Stimulated activated CD8-positive, alpha-beta memory T cell treated with anti-CD3 and anti-CD28 coated beads, Interleukin-4, amount 100 ng/mL, for 48 hours (primary cell): ENCODE measurements around the gene GSTO1.
"Not testable (repeated sequence)": the region's sequence is repeated elsewhere in the genome, so short reads cannot be mapped to it uniquely, and the experiment has no call there.

Experiments used
- DNase-seq: peaks from one replicate; pipeline ENCODE4 v3.0.0-alpha.2; 2020

GSTO1 gene

DNA sequence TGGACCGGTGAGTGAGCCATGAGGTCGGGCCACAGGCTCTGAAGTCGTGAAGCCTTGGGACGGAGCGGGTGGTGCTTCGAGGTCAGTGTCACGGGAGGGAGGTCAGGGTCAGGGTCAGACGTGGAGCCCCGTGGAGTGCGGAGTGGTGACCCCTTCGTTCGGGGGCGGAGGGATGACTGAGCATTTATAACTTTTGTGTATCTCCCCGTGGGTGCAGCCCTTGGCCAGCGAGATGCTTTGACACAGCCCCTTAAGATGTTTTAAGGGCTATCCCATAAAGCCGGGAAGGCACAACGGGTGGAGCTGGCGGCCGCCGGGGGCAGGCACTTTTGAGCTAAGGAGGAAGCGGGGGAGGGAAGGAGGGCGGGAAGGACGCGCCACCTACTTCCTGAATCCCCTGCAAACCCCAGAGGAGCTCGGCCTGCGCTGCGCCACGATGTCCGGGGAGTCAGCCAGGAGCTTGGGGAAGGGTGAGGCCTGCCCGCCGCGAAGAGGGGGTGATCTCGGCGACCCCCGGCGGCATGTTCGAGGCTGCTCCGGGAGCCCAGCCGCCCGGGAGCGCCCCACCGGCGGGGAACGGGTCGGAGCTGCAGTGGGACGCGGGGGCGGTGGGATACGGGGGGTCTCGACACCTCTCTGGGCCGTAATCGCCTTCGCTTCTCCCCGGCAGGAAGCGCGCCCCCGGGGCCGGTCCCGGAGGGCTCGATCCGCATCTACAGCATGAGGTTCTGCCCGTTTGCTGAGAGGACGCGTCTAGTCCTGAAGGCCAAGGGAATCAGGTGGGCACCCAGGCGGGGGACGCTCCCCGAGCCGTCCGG is at the start of gene GSTO1:
GSTO1 (plus strand) TSS at position 400 of the 818 bp plus-strand sequence; CDS start at position 437, 37 bp downstream.
- peak; percentile 74 for DNase-seq

DNA sequence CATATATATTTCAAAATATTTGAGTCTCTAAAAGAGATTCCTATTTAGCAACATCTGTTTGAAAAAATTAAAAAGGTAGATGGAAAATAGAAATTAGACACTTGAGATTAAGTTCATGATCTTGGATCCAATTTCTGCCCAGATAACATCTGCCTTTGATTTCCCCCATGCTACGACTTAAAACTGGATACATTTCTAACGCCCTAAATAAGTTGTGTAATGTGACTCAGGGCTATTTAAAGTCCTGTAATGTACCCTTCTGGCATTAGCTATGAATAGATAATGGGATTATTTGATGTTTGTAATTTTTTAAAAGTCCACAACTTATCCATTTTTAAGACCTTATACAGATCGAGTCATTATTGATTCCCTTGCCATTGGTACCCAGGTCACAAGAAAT is 46.0 kb upstream of the GSTO1 start:
- DNase-seq, result no peak

DNA sequence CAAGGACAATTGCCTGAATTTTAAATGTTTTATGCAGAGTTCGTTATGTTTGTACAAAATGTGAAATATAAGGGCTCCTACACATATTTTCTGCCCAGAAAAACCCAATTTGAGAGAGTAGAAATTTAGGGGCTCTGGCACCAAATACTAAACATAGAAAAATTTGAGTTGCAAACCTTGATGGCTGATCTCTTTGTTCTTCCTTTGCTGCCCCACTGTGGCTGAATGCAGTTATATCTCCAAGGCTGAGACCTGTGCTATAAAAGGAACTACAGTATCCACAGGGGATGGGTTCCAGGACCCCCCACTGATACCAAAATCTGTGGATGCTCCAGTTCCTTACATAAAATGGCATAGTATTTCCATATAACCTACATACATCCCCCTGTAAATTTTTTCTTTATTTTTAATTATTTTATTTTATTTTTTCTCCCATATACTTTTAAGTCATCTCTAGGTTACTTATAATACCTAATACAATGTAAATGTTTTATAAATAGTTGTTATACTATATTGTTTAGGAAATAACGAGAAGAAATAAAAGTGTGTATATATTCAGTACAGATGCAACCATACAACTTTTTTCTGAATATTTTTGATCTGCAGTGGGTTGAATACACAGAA is 45.0 kb upstream of the GSTO1 start:
- peak; percentile 42 for DNase-seq

DNA sequence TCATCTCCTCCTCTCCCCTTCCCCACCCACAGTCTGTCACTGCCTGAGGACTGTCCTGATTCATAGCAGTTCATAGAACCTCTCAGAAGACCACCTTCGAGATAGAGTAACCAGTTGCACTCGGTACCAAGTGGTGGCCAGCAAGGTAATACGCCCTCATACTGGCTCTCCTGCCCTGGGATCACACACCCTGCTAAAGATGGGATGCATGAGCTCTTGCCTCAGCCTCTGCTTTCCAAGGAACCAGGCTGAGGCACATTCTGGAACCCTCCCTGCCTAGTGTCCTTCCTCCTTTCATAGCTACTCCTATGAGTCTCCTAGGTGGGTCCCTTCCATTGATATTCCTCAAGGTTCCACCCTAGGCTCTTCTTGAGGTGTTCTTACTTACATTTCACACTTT is 38.1 kb upstream of the GSTO1 start:
- DNase-seq, result no peak

DNA sequence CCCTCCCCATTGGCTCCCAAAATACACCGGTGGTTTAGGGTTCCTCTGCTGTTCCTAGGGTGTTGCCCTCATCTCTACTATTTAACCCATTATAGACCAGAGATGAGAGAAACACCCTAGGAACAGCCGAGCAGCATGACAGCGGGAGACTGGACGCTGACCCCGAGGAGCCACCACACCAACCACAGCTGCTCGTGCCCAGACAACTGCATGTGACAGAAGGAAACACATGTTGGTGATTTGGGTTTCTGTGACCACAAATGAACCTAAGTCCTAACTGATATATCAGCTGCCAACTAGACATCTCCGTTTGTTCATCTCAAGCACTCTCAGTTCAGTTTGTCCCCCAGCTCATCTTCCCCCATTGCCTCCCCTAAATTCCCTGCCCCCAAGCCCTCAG is 35.9 kb upstream of the GSTO1 start:
- no peak for DNase-seq

DNA sequence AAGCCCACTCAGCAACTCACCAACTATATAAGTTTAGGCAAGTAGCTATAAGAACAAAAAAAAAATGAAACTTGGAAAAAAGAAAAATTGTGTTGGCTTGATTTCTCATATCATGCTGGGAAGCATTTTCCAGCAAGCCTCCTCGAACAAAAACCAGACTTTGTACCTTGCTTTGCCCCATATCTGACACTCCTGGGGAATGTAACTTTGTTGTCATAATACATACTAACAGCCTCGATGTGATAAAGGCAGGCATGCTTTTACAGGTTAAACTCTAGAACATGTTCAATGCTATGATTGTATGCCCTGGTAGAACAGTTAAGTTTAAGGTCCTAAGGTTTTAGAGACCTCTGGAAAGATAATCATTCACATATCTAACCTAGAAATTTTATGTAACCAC is 34.2 kb upstream of the GSTO1 start:
- DNase-seq, result no peak

DNA sequence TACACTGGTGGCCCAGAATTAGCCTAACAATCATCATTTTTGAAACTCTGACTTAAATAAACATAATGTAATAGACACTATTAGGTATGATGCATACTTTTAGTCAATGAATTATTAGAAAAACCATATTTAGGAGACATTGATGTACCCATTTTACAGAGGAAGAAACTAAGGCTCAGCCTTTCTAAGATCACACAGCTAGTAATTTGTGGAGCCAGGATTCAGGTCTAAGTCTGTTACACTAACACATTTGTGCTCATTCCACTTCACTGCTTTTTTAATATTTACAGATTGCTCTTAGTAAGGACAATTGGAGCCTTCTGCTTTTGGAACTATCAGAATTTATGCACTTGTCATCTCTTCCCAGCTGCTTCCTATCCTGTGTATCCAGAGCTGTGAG is 31.4 kb upstream of the GSTO1 start:
- no peak for DNase-seq

DNA sequence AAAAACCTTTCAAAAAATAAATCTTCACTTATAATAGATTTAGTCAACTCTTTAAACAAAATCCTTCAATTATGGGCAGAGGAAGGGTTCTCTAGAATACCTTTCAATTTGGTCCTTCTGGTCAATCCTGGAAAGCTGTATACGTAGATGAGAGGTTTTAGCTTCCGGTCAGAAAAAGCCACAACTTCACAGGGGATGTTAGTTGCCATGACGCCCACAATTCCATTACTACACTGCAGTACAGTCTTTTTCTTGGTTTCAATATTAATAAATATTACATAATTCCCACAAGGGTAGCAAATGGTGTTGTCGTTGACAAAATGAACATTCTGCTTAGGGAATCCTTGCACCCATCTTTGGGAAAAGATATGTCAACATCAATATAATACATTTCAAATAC is 24.2 kb upstream of the GSTO1 start:
- DNase-seq, result no peak

DNA sequence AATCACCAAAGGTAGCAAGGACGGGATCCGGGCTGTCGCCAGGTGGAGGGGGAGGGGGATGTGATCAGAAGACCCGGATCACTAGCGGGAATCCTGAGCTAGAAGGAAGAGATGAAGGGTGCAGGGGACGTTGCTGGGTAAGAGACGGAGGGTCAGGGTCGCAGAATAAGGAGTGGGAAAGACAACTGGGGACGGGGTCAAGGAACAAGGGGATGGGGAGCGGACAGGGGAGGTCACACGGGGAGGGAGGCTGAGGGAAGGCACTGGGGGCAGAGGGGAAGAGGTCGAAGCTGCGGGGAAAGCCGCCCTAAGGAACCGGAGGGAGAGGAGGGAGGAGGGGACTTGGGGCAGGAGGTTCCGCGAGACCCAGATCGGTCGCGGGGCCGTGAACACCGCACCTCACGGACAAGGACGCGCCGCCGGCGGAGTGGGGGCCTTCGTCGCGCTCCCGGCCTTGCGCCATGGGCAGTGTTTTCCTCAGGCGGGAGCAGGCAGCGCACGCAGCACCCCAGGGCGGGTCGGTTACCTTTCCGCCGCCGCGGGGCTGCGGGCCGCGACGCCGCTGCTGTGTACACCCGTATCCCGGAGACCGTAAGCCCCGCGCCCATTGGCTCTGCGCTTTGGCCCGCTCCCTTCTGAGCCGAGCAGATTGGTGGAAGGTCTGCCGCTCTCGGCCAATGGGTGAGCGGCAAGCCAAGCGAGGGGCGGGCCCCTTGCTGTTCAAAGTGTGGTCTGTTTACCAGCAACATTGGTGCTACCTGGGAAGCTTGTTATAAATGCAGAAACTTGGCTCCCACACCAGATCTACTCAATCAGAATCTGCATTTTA is 22.7 kb upstream of the GSTO1 start, which contains the start of gene CFAP43:
CFAP43 (minus strand) TSS at position 581 of the 829 bp plus-strand sequence; CDS start at position 463, 118 bp downstream.
- DNase-seq, result peak; percentile 100

DNA sequence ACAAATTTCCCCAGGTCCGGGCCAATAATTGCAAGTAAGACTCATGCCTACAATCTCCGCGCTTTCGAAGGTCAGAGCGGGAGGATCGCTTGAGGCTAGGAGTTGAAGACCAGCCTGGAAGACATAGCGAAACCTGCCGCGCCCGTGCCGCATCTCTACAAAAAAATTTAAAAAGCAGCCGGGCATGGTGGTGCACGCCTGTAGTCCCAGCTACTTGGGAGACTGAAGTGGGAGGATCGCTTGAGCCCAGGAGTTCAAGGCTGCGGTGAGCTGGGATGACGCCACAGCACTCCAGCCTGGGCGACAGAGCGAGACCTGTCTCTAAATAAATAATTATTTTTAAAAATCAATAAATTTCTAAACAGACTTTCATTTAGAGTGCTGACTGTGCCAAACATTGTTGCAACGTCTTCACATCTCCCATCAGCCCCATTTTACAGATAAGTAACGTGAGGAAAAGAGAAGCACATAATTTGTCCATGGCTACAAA is 22.0 kb upstream of the GSTO1 start:
- no peak for DNase-seq

DNA sequence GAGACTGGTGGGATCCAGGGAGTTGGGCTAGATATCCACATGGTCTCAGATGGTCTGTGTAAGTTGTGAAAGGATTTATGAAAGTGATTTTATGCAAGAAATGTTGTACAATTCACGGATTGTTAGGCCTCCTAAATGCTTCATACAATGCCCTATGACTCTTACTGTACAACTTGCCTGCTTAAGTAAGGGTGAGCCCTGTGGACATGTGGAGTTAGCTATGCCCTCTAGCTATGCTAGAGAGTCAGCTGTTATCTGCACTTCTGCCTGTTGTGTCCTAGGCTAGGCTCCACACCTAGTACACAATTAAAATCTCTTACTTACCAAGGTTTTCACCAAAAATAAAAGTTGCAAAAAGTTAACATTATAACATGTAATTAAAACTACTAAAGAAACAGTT is 20.9 kb upstream of the GSTO1 start:
- no peak for DNase-seq

DNA sequence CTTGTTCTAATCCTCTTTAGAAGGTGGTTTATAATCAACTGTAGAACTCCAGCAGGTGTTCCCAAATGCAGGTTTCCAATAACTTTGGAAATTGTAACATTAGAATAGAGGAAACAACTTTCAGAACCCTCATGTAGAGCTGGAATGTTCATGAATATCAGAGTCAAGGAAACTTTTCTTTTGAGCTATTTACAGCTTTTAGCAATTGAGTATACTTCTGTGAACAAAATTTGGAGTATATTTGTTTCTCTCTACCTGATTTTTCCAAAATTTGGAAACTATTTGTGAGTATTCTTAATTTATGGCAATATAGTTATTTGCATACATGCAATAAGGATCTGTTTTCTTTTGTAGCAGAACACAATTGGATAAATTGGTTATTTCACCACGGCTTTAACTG is 19.8 kb upstream of the GSTO1 start:
- DNase-seq, result no peak

DNA sequence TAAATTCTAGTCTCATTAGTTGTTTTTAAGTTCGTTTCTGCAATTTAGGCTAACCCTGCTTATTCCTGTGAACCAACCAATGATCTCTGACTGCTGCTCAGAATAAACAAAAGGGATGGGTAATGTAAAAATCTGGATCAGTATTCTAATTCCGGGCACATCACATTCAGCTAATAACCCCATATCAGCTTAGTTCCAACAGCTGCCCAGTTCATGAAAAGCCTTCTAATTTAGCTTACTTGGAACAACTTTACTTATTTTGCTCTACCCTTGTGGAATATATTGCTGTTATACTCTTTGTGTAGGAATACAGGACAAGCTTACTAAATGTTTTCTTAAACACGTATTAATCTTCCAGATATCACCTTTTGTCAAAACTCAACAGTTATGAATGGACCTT is 18.9 kb upstream of the GSTO1 start:
- DNase-seq, result no peak

DNA sequence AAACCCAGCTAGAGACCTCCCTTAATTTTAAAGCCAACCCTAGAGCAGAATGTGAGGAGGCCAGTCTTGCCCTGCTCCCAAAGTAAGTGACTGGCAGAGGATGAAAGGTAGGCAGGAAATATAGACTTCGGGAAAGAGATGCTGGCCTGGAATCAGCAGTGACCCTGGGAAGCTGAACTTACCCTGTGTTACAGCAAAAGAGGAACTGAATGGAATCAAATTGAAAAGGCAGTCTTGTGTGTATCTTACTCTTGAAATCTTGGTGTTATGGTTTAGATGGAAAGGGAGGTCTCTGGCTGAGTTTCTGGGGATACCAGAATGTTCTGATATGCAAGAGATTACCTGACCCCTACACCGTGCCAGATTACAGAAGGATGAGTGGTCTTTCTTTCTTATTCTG is 14.6 kb upstream of the GSTO1 start:
- DNase-seq, result no peak

DNA sequence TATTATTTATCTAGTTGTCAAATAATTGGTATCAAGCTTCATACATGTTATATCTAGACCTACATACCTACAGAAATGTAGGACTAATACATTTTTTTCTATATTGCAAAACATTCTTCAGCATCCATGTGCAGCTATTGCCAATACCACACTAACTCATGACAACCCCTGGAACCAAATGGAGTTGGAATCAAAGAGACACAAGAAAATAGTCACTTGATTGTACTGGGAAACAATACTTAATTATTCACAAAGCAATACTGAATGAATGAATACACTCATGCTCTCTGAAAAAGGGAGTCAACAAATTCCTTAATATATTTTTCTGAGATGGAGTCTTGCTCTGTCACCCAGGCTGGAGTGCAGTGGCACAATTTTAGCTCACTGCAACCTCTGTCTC is 12.1 kb upstream of the GSTO1 start:
- DNase-seq, result no peak

DNA sequence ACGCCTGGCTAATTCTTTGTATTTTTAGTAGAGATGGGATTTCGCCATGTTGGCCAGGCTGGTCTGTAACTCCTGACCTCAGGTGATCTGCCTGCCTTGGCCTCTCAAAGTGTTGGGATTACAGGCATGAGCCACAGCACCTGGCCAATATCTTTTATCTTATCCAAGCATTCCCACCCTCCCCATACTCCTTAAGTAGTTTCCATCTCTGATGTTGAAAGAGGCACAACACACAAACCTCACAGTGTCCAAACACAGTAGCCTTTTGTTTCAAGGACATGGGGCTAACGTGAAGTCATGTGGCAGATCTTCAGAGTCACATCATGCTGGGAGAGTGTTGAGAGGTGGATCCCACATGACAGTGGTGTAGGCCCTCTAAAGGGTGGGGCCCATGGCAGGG is 11.7 kb upstream of the GSTO1 start:
- not testable (repeated sequence) for DNase-seq

DNA sequence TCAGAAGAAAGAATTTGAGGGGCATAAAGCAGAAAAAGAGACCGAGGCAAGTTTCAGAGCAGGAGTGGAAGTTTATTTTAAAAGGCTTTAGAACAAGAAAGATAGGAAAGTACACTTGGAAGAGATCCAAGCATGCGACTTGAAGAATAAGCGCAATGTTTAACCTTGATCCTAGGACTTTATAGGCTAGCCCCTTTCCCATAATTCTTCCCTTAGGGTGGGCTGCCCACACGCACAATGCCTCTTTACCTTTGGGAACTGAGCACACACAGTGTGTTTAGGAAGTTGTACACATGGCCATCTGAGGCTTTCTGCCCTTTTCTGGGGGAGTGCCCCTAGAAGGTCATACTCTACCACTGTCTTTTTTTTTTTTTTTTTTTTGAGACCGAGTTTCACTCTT is 11.2 kb upstream of the GSTO1 start:
- DNase-seq, result no peak

DNA sequence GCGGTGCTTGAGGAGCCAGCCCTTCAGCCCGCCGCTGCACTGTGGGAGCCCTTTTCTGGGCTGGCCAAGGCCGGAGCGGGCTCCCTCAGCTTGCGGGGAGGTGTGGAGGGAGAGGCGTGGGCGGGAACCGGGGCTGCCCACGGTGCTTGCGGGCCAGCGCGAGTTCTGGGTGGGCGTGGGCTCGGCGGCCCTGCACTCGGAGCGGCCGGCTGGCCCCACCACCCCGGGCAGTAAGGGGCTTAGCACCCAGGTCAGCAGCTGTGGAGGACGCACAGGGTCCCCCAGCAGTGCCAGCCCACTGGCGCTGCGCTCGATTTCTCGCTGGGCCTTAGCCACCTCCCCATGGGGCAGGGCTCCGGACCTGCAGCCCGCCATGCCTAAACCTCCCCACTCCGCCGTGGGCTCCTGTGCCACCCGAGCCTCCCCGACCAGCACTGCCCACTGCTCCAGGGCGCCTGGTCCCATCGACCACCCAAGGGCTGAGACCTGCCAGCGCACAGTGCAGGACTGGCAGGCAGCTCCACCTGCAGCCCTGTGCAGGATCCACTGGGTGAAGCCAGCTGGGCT is 9.5 kb upstream of the GSTO1 start:
- DNase-seq, result no peak

DNA sequence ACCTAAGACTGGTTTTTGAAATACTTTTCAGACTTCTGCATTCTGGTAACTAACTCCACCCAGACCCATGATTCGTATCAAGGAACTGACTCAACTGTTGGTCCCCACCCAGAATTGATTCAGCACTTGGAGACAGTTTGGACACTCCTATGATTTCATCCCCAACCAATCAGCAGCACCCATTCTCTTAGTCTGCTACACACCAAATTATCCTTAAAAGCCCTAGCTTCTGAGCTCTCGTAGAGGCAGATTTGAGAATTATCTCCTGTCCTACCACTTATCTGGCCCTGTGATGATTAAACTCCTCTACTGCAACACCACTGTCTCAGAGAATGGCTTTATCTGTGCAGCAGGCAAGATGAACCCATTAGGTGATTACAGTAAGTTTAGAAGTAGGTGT is 7.7 kb upstream of the GSTO1 start:
- no peak for DNase-seq

DNA sequence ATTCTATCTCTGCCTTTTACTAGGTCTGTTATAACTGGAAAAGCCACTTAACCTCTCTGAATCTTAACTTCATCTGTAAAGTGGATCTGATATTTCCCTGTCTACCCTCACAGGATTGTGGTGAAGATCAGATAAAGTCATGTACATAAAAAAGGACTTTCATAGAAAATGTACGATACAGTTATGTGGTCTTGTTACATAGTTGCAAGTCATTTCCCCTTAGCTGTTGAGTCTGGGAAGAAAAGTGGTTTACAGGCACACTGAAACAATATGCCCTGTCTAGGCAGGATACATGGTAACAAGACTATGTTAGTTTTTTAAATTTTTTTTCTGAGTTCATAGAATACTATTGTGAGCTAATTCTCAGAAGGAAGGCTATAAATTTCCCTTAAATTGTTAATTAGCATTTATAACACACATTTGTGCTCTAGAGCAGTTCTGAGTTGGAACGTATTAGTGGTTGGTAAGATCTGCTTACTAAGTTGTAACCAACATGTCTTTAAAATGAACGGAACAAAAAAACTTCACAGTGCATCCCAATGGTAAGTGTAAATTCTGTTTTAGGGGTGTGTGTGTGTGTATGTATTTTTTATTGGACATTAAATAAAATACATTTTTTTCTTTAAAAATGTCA is 7.1 kb upstream of the GSTO1 start:
- DNase-seq, result no peak

DNA sequence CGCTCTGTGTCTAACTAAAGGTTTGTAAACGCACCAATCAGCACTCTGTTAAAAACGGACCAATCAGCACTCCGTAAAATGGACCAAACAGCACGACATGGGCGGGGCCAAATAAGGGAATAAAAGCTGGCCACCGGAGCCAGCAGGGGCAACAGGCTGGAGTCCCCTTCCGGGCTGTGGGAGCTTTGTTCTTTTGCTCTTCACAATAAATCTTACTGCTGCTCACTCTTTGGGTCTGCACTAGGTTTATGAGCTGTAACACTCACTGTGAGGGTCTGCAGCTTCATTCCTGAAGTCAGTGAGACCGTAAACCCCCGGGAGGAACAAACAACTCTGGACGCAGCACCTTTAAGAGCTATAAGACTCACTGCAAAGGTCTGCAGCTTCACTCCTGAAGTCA is 5.8 kb upstream of the GSTO1 start:
- not testable (repeated sequence) for DNase-seq

DNA sequence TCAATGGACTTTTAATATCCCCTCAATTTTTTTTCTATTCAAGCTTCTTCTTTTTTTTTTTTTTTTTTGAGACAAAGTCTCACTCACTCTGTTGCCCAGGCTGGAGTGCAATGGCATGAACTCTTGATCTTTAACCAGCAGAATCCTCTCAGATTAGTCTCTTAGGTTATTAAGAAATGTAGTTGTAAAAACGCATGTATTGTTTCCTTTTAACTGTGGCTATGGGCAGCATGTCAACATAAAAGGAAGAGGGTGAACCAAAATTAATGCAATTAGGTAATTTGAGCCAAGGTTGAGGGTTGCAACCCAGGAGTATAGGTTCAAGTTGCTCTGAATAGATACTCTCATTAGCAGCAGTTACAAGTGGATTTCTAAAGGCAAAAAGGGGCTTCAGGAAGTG is 4.3 kb upstream of the GSTO1 start:
- DNase-seq, result no peak

DNA sequence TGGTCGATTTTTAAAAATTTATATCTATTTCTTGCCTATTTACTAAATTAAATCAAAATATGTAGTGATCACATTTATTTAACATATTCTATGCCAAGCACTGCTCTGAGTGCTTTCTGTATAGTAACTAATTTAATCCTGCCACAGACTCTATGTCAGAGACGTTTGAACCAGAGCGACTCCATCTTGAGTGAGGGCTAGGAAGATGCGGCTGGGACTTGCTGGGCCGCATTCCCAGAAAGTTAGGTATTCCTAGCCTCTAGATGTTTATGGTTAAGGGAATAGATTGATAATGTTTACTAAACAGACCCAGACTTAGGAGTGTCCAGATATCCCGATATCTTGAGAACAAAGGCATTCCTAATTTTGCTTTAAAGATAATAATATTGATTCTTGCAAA is 3.2 kb upstream of the GSTO1 start:
- DNase-seq, result no peak
